GM12878 (cell line): ENCODE data around the gene SERPINF2. TPM values are rescaled to one million over a fixed set of nuclear protein-coding genes. Genes with fewer than 3 reads are reported as not detected.

ENCODE experiments used
- ATAC-seq: fragments of 200-7000 bp; cut with Tn5 transposase; 3 replicates; pipeline ENCODE4 v1.9.1; 2020; ENCODE audit warnings: mild to moderate bottlenecking, moderate library complexity
- BruUV-seq: library from RNA; stranded (reverse); fragments of 400-500 nt; replicated peaks from 2 replicates; lab custom pipeline; 2021; lab: Mats Ljungman, UMichigan
- CTCF ChIA-PET: fragments of 300-600 bp; sonication (Branson Sonifier 250); formaldehyde crosslinking; extraction: SDS; loops from one replicate; lab custom pipeline; 2021; ENCODE audit warnings: inconsistent platforms; lab: Yijun Ruan, JAX
- POLR2A ChIA-PET: fragments of 350-600 bp; formaldehyde crosslinking; extraction: SDS; loops from one replicate; lab custom pipeline; 2021; ENCODE audit warnings: inconsistent platforms; lab: Charles Lee
- RAD21 ChIA-PET: fragments of 300-600 bp; sonication (Branson Sonifier 250); formaldehyde crosslinking; loops from one replicate; lab custom pipeline; 2023; ENCODE audit warnings: antibody characterized with exemption; ENCODE audit not compliant: unreplicated experiment; lab: Charles Lee
- SMC1A ChIA-PET: fragments of 300-600 bp; sonication (Branson Sonifier 250); formaldehyde crosslinking; loops from one replicate; lab custom pipeline; 2023; ENCODE audit not compliant: unreplicated experiment, uncharacterized antibody; lab: Charles Lee
- DNase-seq: peaks from one replicate; pipeline ENCODE4 v3.0.0-alpha.2; 2011; ENCODE audit warnings: low read depth, low spot score
- FAIRE-seq: peaks from 3 replicates; lab custom pipeline; 2011; peaks lifted over from hg19 to GRCh38; lab: Jason Lieb, UNC
- H2AFZ ChIP-seq: 2 replicates; pipeline ENCODE4 v1.6.0; 2011; ENCODE audit warnings: low read depth, low read length, control low read depth; ENCODE audit not compliant: control insufficient read depth
- H3K27ac ChIP-seq: 2 replicates; pipeline ENCODE4 v1.5.1; 2011; ENCODE audit warnings: control low read depth; ENCODE audit not compliant: control insufficient read depth, insufficient read depth
- H3K27me3 ChIP-seq, 2 experiments: replicated peaks in 1 of 2; 2 replicates each; pipeline versions ENCODE4 v1.6.0 to v1.6.1; 2011; ENCODE audit warnings: low read length in 1 of 2; ENCODE audit not compliant: control insufficient read depth in 2 of 2, insufficient read depth in 2 of 2
- H3K36me3 ChIP-seq, 2 experiments: 2 replicates each; pipeline ENCODE4 v1.5.1; 2011; ENCODE audit warnings: low read length in 1 of 2; ENCODE audit not compliant: control insufficient read depth in 2 of 2, insufficient read depth in 2 of 2
- H3K4me1 ChIP-seq: 2 replicates; pipeline ENCODE4 v1.6.1; 2011; ENCODE audit warnings: mild to moderate bottlenecking, low read length, moderate library complexity, mixed read lengths; ENCODE audit not compliant: control insufficient read depth, insufficient read depth
- H3K4me2 ChIP-seq: 2 replicates; pipeline ENCODE4 v1.6.0; 2011; ENCODE audit warnings: control low read depth; ENCODE audit not compliant: control insufficient read depth, insufficient read depth
- H3K4me3 ChIP-seq: fragments of 200-600 bp; sonication (generic); 2 replicates; pipeline ENCODE4 v1.5.1; 2016
- H3K79me2 ChIP-seq: 2 replicates; pipeline ENCODE4 v1.6.0; 2011; ENCODE audit warnings: low read length; ENCODE audit not compliant: control insufficient read depth, insufficient read depth
- H3K9ac ChIP-seq: 2 replicates; pipeline ENCODE4 v1.8.0; 2011; ENCODE audit warnings: low read length, control low read depth, mixed read lengths; ENCODE audit not compliant: control insufficient read depth, insufficient read depth
- H3K9me3 ChIP-seq: replicated peaks from 3 replicates; pipeline ENCODE4 v1.5.1; 2011; ENCODE audit warnings: mild to moderate bottlenecking, low read length; ENCODE audit not compliant: control insufficient read depth, insufficient read depth
- H4K20me1 ChIP-seq: 2 replicates; pipeline ENCODE4 v1.6.0; 2011; ENCODE audit not compliant: control insufficient read depth, insufficient read depth
- ATF3 ChIP-seq: IDR thresholded peaks from 2 replicates; pipeline ENCODE4 v1.6.1; 2011; ENCODE audit warnings: low read depth, mild to moderate bottlenecking, low read length, moderate library complexity, borderline replicate concordance; ENCODE audit errors: extremely low read depth
- BHLHE40 ChIP-seq, 2 experiments: fragments of 450-650 bp in 1 of 2; IDR thresholded peaks; 2 replicates each; pipeline ENCODE4 v1.6.1; 2011 to 2017; ENCODE audit warnings: low read depth in 2 of 2, borderline replicate concordance in 1 of 2, improper control_type of control experiment in 1 of 2, low read length in 1 of 2, mild to moderate bottlenecking in 1 of 2
- BRCA1 ChIP-seq: IDR thresholded peaks from 2 replicates; pipeline ENCODE4 v1.6.1; 2011; ENCODE audit warnings: low read depth, low read length, improper control_type of control experiment
- CBX5 ChIP-seq: sonication (generic); IDR thresholded peaks from 2 replicates; pipeline ENCODE4 v1.6.1; 2016; ENCODE audit warnings: low read depth, moderate library complexity, mild to moderate bottlenecking, inconsistent platforms
- CHD4 ChIP-seq: fragments of 200-600 bp; sonication (generic); IDR thresholded peaks from 2 replicates; pipeline ENCODE4 v1.6.1; 2016; ENCODE audit warnings: mild to moderate bottlenecking
- CTCF ChIP-seq, 3 experiments: IDR thresholded peaks in 2 of 3; conservative IDR thresholded peaks in 1 of 3; 2 replicates each; pipeline ENCODE4 v1.5.1; 2011; ENCODE audit warnings: low read depth in 3 of 3, low read length in 3 of 3, mild to moderate bottlenecking in 3 of 3, control low read depth in 2 of 3, moderate library complexity in 2 of 3, inconsistent platforms in 1 of 3, mixed read lengths in 1 of 3; ENCODE audit not compliant: control insufficient read depth in 2 of 3, insufficient read depth in 1 of 3; ENCODE audit errors: extremely low read depth in 1 of 3
- EED ChIP-seq: sonication (generic); IDR thresholded peaks from 2 replicates; pipeline ENCODE4 v1.6.1; 2016; ENCODE audit warnings: antibody characterized with exemption, low read depth
- ELK1 ChIP-seq: IDR thresholded peaks from 2 replicates; pipeline ENCODE4 v1.6.1; 2012; ENCODE audit warnings: low read depth, low read length, improper control_type of control experiment
- FOS ChIP-seq: IDR thresholded peaks from 3 replicates; pipeline ENCODE4 v1.6.1; 2011; ENCODE audit warnings: borderline replicate concordance; ENCODE audit not compliant: insufficient read length; ENCODE audit errors: extremely low read depth
- KDM1A ChIP-seq: fragments of 200-600 bp; sonication (generic); IDR thresholded peaks from 2 replicates; pipeline ENCODE4 v1.6.1; 2016; ENCODE audit warnings: borderline replicate concordance
- NR2F1 ChIP-seq: fragments of 450-650 bp; conservative IDR thresholded peaks from 2 replicates; pipeline ENCODE4 v1.6.1; 2017; ENCODE audit warnings: mild to moderate bottlenecking
- PBX3 ChIP-seq: IDR thresholded peaks from 2 replicates; pipeline ENCODE4 v1.6.1; 2011; ENCODE audit warnings: mild to moderate bottlenecking, low read depth, low read length, moderate library complexity; ENCODE audit not compliant: insufficient replicate concordance
- SMAD1 ChIP-seq: fragments of 450-650 bp; IDR thresholded peaks from 2 replicates; pipeline ENCODE4 v1.6.1; 2018; ENCODE audit warnings: mild to moderate bottlenecking, low read depth; ENCODE audit not compliant: partially characterized antibody
- SMARCA5 ChIP-seq: fragments of 450-650 bp; IDR thresholded peaks from 2 replicates; pipeline ENCODE4 v1.6.1; 2017; ENCODE audit warnings: mild to moderate bottlenecking
- ZNF207 ChIP-seq: fragments of 450-650 bp; IDR thresholded peaks from 2 replicates; pipeline ENCODE4 v1.6.1; 2014; ENCODE audit warnings: antibody characterized with exemption, mild to moderate bottlenecking, borderline replicate concordance
- ZNF384 ChIP-seq: IDR thresholded peaks from 2 replicates; pipeline ENCODE4 v1.6.1; 2012; ENCODE audit warnings: low read depth, mild to moderate bottlenecking, low read length, improper control_type of control experiment, borderline replicate concordance
- WGBS: methylation state at CpG from one replicate; pipeline ENCODE4 v1.1.6; 2016; ENCODE audit warnings: low lambda C conversion rate; ENCODE audit not compliant: insufficient replicate concordance, insufficient coverage; ENCODE audit errors: missing lambda C conversion rate; 5-methylcytosine and 5-hydroxymethylcytosine counted together
- in situ Hi-C: fragments of 300-500 bp; cut with MboI; formaldehyde crosslinking; loops from 9 replicates; pipeline ENCODE4 v1.14.3; 2018; ENCODE audit warnings: mixed read lengths
- intact Hi-C: fragments of 100-400 bp; cut with micrococcal nuclease; formaldehyde crosslinking; loops from one replicate; pipeline ENCODE4 v1.14.2; 2022; ENCODE audit not compliant: unreplicated experiment
- polyA plus RNA-seq, 11 experiments: library from polyadenylated mRNA; depleted of rRNA in 4 of 11; unstranded in 6 of 11; stranded (reverse) in 5 of 11; fragments of >200 nt; fragmentation: Nextera tagmentation in 4 of 11; fragmentation: Illumina TruSeq in 1 of 11; extraction: Ambion mirVana in 4 of 11; extraction: Trizol in 1 of 11; gene quantifications; 1 replicate in 1 of 11; 2 replicates in 10 of 11; pipeline versions ENCODE4 v1.2.1 to v1.2.3, GENCODE V29; 2011 to 2016; ENCODE audit warnings: inconsistent platforms in 2 of 11, missing spikeins in 2 of 11, low read depth in 1 of 11
- total RNA-seq, 4 experiments: library from RNA; depleted of rRNA in 3 of 4; stranded (reverse); fragments of >200 nt in 3 of 4; fragmentation: Illumina TruSeq in 1 of 4; extraction: Trizol in 1 of 4; gene quantifications; 2 replicates each; pipeline versions ENCODE4 v1.2.1 to v1.2.3, GENCODE V29; 2013 to 2021

SERPINF2 gene
- total and polyA plus RNA-seq, 10 of the 15 experiments (the other 5 are each of a cell fraction or from before 2014, with no cell fraction given): 0.04 to 0.21 (median 0.12) TPM; not detected in 6

- Histone ChIP-seq H2AFZ (peak overlapping the region; percentile 57), H3K27me3 (no peaks in the 10 kb centered on the region), H3K9ac (peak overlapping the region; percentile 80), H3K27ac (peak overlapping the region; percentile 95), H3K4me1 (peaks cover 28% of the 10 kb centered on the region), H3K36me3 (peaks cover 3 to 5% of the 10 kb centered on the region in 2 experiments; a peak in 3 of 4 replicates), H3K9me3 (no peaks in the 10 kb centered on the region), H3K4me3 (peak overlapping the region; percentile 86), H4K20me1 (no peaks in the 10 kb centered on the region), H3K4me2 (peak overlapping the region; percentile 70), H3K79me2 (peaks cover 16% of the 10 kb centered on the region)
- POLR2A ChIA-PET: interaction anchor here (0.6 to 5.1 kb wide), 5 partner anchors 11 to 1986 kb away, joined by 3 to 16 read pairs (median 4); no protein-coding TSS in a partner anchor
- FAIRE-seq: no peak
- SMC1A ChIA-PET: interaction anchor here (1.0 to 1.5 kb wide), 2 partner anchors 11 to 140 kb away, joined by 3 to 4 read pairs; no protein-coding TSS in a partner anchor
- BruUV-seq: no TSS peak
- intact Hi-C loops: loop anchor here (5.0 kb wide), 1 partner anchor 317 kb away; the partner anchor contains the start of gene OVCA2
- in situ Hi-C loops: loop anchor here (5.0 kb wide), 1 partner anchor 107 kb away; the partner anchor contains the start of gene RPA1
- DNase-seq: no peak
- peak; percentile 56 for ATAC-seq
- RAD21 ChIA-PET: interaction anchor here (1.1 to 5.7 kb wide), 2 partner anchors 59 to 152 kb away, joined by 3 to 80 read pairs; no protein-coding TSS in a partner anchor
- CTCF ChIA-PET: interaction anchor here (0.5 to 1.4 kb wide), 3 partner anchors 12 to 161 kb away, joined by 3 read pairs; no protein-coding TSS in a partner anchor
- 25% methylated on average over 39 of the region's 51 CpGs for WGBS
- TF ChIP-seq BHLHE40 (IDR thresholded peaks at IDR 0.05; ENCODE audit: borderline replicate concordance in 1 of 2, low read depth in 2 of 2, low read length in 1 of 2) (no peak), CBX5 (no peak), KDM1A (no peak), CHD4 (no peak), FOS (no peak), CTCF (IDR thresholded peaks at IDR 0.05 in 2 of 3, conservative IDR thresholded peaks at IDR 0.05 in 1 of 3; ENCODE audit: control insufficient read depth in 2 of 3, extremely low read depth in 1 of 3, insufficient read depth in 1 of 3, low read depth in 3 of 3, low read length in 3 of 3) (no peak), ATF3 (no peak), PBX3 (no peak), EED (no peak), ZNF207 (no peak), BRCA1 (no peak), SMAD1 (no peak), ZNF384 (no peak), NR2F1 (0 out of 2 replicates have a peak, but pooled peaks have one; percentile 21), ELK1 (no peak), SMARCA5 (peak; percentile 9; the same call in 1 of the 2 replicates)
These were observed 17.6 kb upstream of the SERPINF2 start for GRCh38 chr17:1724869-1725641.
